NCI-H146 (cell line): ENCODE results near the gene PRR23B.
"Not testable (repeated sequence)": the region's sequence is repeated elsewhere in the genome, so short reads cannot be mapped to it uniquely, and the experiment has no call there.

Source experiments
- DNase-seq: peaks from one replicate; lab custom pipeline; 2025; lab: John Stamatoyannopoulos, UW

PRR23B gene

GRCh38 chr3:139020868-139021234, at the start of gene PRR23B:
PRR23B (minus strand) TSS chr3:139020926; CDS start chr3:139020661, 265 bp downstream.
- DNase-seq, result no peak

- DNase-seq, result no peak
Observed at GRCh38 chr3:139062918-139063317, 42.2 kb upstream of the PRR23B start.

DNA sequence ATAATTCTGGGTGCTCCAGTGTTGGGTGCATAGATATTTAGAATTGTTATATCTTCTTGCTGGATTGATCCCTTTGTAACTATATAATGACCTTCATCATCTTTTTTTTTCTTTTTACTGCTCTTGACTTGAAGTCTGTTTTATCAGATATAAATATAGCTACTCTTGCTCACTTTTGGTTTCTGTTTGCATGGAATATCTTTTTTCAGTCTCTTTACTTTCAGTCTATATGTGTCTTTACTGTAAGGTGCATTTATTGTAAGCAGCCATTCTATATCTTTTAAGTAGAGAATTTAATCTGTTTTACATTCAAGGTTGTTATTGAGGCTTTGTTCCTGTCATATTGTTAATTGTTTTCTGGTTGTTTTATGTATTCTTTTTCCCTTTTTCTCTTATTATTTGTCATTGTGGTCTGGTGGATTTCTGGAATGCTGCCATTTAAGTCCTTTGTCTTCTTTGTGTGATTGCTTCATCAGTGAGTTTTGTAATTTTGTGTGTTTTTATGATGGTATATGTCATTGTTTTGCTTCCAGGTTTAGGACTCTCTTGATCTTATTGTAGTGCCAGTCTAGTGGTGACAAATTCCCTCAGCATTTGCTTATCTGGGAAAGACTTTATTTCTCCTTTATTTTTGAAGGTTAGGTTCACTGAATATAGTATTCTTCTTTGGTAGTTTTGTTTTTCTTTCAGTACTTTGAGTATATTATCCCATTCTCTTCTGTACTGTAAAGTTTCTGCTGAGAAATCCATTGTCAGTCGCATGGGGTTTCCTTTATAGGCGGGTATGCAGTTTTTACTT, 32.3 kb upstream of the PRR23B start:
- DNase-seq, result no peak

- no peak for DNase-seq
Observed at GRCh38 chr3:139044366-139045210, 23.9 kb upstream of the PRR23B start, which contains the start of gene PRR23C. PRR23C (minus strand) TSS chr3:139044892; CDS start chr3:139044620, 272 bp downstream.

DNA sequence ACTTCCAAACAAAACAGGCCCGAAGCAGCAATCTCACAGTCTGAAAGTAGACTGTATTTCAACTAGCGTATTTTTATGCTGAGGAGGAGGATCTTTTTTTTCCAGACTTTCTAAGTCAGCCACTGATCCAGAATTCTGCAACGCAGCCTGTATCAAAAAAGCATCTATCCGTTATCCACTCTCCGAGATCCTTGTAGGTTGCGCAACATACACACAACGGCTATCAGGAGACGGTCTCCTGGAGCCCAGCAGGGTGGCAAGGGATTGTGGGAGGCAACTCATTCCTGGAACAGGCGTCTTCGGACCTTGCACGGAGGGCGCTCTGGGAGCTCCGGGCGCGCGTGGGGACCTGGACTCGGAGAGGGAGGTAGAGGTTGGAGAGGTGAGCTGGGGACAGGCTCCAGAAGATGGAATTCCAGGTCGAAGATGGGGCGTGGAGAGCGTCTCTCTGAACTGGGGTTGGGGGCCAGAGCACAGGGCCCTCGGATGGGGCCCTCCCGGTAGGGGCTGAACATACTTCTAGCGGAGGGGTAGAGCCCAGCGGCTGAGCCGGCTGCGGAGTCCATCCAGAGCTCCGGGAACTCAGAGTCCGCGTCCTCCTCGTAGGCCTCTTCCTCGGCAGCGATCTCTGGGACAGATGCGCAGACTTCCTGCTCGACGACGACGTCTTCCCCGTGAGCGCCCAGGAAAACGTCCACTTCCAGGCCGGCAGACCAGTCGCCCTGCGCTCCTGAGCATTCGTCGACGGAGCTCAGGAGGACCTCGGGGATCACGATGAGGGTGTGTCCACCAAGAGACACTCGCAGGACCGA, 23.0 kb upstream of the PRR23B start:
- DNase-seq, result no peak

DNA sequence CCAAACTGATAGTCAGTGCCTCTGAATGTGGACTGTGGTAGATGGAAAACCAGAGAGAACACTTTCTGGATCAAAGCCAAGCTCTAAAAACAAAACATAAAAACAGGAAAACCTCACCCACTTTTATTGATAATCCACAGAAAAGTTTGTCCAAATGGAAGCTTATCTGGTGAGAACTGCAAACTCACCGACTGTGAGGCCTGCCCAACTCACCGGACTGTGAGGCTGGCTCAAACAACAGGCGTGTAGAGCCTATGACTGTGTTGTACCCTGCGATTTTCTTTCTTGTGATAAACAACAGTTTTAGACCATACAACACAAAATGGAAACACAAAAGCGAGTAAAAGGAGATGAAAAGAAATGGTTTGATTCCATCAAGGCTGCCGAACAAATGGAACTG, 16.8 kb upstream of the PRR23B start:
- no peak for DNase-seq

DNA sequence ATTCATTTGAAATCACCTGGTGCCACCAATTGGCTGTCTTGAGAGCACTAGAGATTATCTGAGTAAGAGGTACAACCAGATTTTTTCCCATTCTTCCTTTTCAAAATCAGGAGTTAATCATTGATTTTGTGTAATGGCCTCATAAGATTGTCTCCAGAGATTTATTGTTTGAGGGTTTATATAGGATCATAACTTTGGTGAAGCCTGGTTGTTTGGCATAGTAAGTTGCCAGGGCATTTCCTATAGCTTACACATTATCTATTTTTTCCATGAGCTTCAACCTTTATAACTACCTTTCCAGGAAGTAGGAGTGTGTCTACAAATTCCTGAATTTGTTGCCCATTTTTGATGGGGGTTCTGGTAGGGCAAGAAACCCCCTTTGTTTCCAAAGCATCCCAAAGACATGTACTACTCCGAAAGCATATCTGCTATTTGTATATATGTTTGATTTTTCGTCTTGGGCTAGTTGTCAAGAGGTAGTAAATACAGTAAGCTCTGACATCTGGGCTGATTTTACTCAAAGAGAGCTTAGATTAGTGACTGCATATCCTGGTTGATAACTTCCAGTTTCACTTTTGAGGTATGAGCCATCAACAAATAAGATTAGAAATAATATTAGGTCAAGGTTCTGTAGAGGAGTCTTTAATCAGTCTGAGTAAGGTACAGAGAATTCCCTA, 11.7 kb upstream of the PRR23B start:
- DNase-seq, result no peak

DNA sequence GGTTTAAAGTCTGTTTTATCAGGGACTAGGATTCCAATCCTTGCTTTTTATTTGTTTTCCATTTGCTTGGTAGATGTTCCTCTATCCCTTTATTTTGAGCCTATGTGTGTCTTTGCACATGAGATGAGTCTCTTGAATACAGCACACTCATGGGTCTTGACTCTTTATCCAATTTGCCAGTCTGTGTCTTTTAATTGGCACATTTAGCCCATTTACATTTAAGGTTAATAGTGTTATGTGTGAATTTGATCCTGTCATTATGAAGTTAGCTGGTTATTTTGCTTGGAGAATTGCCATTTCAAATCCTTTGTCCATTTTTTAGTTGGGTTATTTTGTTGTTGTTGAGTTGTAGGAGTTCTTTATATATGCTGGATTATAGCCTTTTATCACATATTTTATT, 9.8 kb upstream of the PRR23B start:
- not testable (repeated sequence) for DNase-seq

DNA sequence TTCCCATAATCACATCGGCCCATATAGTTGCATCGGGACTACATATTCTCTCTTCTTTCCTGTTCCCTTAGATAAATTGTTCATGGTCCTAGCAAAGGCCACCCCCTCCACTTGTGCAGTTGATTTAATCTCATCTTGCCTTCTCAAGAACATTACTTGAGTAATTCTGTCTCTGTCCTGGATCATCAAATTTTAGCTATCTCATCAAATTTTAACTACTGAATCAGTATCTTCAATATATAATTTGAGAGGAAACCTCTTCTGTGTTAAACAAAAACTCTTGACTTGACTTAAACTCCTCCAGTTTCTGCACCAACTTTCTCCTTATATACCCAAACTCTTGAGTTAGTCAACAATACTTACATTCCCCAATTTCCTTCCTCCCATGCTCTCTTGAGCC, 4.2 kb upstream of the PRR23B start:
- no peak for DNase-seq

GRCh38 chr3:139020036-139020867, 474 bp downstream of the PRR23B start:
- DNase-seq, result no peak

- no peak for DNase-seq
Observed at GRCh38 chr3:139016430-139017048, 4.2 kb downstream of the PRR23B start.

- DNase-seq, result no peak
Observed at GRCh38 chr3:139006051-139006716, 14.5 kb downstream of the PRR23B start, which contains the start of gene PRR23A. PRR23A (minus strand) TSS chr3:139006268; CDS start chr3:139006268, 0 bp downstream.

GRCh38 chr3:139005356-139005993, 15.3 kb downstream of the PRR23B start:
- DNase-seq, result no peak

DNA sequence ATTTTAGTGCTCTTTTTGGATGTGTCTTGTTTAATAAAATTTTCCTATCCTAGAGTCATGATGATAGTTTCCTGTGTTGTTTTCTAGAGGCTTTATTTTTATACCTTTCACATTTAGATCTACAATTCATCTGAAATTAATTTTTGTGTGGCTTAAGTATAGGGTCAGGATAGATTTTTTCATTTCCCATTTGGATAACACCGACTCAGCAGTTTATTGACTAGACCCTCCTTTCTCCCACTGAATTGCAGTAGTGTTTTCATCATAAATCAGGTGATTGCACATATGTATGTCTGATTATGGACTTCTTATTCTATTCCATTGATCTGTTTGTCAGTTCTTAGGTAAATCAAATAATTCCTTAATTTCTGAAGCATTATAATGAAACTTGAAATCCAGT, 25.0 kb downstream of the PRR23B start:
- DNase-seq, result no peak

GRCh38 chr3:138987181-138987580, 33.5 kb downstream of the PRR23B start:
- no peak for DNase-seq

DNA sequence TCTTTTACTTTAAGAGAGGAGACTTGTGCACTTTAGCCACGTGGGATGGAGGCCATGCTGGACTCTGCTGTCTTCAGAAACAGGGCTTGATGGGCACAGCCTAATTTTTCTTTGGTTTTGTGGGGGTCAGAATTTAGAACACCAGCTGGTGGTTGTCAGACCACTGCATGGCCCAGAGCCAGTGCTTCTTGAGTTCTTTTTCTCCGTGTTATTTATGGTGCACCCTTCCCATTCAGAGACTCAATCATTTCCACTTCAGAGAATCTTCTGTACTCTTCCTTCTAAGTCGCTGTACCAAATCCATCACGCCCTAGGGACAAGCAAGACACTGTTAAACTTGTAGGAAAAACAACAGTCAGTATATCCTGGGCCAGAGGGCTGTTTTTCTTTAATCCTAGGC, 34.8 kb downstream of the PRR23B start:
- DNase-seq, result no peak

- DNase-seq, result no peak
Observed at GRCh38 chr3:138984816-138985215, 35.9 kb downstream of the PRR23B start.

GRCh38 chr3:138976047-138976446, 44.7 kb downstream of the PRR23B start:
- DNase-seq, result no peak

DNA sequence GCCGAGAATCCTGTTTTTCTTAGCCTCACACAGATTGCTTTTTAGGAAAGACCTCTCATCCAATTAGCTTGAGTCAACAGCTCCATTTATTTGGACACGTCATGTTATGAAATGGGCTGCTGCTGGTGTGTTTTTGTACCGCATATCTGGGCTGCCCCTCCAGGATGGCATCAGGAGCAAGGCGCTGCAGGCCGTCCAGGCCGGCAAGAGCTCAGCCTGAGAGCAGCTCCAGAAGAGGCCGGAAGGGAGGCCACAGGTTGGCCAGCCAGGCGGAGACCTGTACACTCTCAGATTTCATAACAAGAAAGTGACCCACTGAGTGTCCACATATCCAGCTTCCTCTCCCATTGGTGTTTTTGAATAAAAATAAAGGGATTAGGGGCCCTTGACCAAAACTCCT, 45.4 kb downstream of the PRR23B start:
- no peak for DNase-seq
